HG03280 (cell line): ENCODE measurements around the gene FBN1.

Experiments used
- ATAC-seq: cut with Tn5 transposase; IDR thresholded peaks from one replicate; pipeline ENCODE4 v1.9.1; 2021; ENCODE audit warnings: mild to moderate bottlenecking, moderate library complexity; ENCODE audit not compliant: unreplicated experiment

The FBN1 gene

DNA sequence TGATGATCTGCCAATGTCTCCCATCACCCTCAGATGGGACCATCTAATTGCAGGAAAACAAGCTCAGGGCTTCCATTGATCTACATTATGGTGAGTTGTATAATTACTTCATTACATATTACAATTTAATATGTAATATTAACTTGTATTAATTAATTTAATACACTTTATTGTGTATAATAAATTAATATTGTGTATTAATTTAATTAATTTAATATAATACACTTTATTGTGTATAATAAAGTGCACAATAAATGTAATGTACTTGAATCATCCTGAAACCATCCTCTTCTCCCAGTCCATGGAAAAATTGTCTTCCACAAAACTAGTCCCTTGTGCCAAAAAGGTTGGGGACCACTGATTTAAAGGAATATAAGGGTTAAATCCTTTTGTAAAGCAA is 123.4 kb downstream of the FBN1 start:
- ATAC-seq, result no peak

DNA sequence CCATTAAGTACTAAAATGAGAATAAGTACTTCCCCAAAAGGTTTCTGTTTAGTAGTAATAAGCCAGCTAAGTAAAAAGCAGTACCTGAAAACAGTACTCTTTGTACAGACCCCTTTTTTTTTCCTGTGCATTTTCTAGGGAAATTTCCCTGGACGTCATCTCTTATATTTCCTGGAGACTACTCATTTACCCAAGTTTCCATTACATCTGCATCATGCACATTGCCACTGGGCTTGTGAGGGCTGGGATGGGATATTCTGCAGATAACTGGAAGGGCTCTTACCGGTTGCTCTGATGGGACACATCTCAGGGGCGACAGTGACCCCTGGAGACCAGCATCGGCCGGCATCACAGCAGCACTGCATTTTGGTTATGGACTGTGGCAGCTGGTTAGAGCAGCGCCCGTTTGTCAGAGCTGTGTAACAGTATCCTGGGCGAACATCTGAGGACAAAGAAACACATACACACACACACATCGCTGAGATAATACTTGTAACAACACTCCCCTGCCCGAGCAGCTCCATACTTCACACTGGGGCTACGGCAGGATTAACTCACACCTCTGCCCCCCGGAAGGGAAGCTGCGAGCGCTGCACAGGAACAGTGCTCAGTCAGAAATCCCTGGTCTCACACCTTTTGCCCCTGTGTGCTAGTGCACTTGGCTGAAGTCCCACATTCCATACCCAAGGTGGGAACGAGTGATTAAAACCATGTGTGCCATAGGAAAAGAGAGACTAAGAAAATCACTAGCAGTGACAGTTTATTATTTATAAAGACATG is 124.9 kb downstream of the FBN1 start:
- no peak for ATAC-seq

DNA sequence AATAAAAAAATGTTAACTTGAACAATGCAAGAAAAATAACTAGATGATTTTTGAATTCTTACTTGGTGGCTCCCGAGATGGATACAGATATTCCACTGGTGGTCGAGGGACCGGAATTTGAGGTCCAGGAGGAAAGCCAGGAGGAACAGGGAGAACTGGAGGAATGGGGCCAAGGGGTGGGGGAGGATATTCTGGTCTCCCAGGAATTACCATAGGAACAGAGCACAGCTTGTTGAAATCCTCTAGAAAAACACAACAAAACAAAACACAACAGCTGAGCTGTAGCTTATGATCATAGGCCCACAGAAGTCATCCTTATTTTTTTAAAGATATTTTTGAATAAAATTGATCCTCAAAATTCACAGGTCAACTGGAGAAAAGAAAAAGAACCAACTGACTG is 129.4 kb downstream of the FBN1 start:
- no peak for ATAC-seq

DNA sequence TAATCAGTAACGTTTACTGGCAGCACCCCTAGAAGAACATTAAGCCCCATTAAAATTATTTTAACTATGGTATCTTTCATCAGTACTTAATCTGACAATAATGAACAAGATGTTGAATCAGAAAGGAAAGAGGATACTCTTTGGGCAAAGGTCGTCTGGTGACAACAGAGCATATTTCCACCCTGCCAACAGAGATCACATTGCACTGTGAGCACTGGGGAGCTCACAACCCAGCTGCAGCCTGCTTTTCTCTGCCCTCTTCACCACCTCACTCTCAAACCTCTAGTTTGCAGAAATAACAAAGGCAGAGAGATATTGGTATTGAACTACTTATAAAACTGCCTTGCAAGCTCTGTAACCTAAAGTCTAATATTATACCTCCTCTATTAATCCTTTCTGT is 130.0 kb downstream of the FBN1 start:
- no peak for ATAC-seq

DNA sequence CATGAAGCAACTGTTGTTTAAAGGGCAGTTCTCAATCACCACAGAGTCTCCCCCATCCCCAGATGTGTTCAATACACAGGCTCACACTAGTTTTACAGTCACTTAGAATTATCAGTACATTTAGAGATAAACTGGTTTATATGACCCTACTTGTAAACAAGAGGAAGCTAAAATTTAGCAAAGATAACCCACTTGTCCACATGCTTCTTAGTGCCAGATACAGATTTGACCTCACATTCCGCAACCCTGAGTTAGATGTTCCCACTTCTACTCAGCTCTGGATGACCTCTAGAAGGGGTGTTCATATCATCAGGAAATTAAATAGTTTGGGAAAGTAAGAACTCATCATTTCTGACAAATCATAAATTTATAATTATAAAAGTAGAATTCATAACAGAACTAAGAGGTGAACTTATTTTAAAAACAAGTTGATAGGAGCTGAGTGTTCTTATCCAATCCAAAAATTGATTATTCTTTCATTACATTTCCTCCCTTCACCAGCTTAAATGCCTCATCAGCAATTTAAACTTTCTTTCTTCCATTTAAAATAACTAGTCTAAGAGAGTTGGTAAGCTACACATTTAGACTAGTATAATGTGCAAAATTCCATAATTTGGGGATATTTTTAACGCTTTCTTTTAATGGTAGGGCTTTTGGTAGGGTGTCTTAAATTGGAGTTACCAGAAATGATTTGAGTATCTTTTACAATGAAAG is 131.2 kb downstream of the FBN1 start:
- ATAC-seq, result no peak

DNA sequence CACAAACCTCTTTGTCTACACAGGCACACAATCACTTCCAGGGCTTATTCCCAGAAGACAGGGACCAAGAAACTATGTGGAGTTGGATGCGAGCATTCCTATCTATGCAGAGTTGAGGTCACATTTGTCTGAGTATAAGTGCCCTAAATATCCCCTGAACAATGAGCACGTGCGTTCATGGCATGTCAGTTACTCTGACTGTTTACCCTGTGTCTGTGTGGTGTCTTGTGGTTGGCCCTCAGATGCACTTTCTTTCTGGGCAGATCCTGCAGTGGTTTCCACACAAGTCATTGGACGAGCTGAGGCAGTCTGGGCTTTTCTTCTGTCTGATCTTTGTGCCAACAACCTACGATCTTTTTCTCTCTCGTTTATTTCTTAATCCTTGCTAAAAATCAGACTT is 134.5 kb downstream of the FBN1 start:
- no peak for ATAC-seq

DNA sequence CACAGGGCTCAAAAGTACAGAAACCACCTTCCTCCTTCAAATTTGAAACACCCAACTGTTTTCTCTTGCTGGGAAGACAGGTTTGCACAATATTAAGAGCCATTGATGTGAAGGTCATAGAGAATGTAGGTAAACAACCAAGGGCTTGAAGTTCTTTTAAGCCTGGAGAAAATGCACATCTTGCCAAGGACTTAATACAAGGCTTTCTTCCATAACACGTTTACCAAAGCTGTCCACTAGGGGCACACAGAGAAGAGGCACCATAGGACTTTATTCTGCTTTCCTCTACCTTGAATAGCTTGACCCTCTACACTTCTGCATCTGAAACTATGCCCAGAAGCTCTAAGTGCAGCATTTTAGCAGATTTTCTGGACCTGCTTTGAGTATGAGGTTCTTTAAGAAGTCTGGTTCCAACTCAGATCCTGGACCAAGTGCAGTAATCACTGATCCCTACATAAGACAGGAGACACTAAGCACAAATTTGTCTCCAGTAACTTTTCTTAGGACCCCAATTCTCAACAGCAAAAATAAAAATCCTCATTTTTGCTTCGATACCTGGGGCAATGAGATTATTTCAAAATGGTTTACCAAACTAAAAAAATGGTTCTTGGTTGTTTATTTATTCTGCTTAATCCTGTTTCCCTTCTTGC is 138.0 kb downstream of the FBN1 start:
- ATAC-seq, result peak; percentile 80

DNA sequence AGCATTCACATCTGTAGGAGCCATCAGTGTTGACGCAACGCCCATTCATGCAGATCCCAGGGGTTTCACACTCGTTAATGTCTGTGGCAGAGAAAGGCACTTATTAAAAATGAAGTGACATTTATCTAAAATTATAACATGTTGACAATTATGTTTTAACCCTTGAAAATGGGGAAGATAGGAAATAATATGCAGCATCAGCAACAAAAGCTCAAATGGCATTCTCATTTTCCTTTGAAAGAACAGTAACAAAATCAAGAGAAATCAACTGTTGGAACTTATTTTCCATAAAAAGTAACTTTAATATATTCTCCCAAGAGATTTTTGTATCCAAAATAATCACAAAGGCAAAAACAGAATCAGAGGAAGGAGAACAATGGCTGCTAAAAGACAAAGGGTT is 140.4 kb downstream of the FBN1 start:
- no peak for ATAC-seq

DNA sequence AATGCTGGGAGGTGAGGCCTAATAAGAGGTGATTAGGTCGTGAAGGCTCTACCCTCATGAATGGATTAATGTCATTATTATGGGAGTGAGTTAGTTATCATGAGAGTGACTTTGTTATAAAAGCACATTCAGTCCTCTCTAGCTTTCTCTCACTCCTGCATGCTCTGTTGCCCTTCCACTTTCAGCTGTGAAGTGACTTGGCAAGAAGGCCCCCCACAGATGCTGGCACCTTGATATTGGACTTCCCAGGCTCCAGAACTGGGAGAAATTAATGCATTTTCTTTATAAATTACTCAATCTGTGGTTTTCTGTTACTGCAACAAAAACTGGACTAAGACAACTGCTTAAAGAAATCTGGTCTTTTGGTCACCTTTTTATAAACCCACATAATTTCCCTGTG is 144.3 kb downstream of the FBN1 start:
- ATAC-seq, result no peak

DNA sequence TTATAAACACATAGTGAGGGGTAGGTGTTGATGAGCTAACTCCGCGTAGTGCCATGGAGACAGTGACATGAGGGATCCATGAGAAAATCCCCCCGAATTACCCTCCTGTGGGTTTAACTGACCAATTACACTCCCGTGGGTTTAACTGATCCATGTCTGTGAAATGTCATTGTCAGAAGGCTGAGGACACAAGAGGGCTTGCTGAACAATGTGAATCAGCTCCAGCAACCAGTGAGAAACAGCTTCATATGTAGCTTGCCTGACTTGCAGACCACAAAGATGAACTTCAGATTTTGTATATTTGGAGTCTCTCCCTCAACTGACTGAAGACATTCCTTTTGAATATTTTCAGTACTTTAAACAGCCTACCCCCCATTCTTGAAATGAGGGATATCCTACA is 144.9 kb downstream of the FBN1 start:
- ATAC-seq, result no peak

DNA sequence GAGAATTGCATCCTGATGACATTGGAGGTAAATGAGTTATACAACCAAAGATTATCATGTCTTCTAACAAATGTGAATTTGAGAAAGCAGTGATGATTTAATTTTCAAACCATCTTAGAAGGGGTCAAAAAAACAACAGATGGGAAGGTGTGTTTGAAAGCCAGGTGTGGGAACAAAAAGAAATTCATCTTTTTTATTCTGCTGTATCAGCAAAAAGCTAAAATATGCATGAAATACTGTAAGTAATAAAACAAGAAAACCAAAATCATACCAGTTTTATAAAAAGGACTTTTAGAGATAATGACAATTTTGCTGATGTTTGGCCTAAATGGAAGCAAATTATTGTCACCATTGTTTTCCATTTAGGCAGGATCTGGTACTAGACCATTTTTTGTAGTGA is 145.5 kb downstream of the FBN1 start:
- ATAC-seq, result no peak

DNA sequence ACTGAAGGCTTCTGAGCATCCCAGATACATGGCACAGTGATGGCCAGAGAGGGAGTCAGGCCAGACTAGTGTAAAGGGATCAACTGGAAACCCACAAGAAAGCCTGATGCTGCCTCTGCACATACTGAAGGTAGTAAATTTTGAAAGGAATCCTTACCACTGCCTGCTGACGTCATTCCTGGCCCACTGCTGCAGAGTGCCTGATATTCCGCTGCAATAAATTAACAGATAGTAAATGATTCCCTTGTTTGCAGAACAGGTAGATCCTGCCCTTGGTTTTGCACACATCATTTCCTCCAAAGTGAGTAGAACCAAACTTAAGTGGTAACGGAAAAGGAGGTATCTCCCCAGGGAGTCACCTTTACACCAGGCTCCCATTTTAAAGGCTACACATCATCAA is 146.7 kb downstream of the FBN1 start:
- ATAC-seq, result no peak

DNA sequence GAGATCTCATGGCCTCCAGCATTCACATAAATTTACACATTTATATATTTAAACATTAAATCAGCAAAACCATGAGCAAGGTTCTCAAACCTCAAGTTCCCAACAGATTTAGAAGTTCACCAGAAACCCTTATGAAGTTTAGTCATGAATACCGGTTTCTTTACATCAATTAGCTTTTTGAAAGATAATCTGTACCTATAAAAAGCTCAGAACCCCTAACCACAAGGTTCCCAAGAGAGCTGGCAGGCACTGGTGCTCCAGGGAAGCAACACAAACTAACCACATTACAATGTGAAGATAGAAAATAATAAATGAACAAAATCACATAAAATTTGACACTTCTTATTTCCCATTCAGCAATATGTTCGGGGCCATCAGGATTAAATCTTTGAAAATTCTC is 150.9 kb downstream of the FBN1 start:
- ATAC-seq, result no peak

DNA sequence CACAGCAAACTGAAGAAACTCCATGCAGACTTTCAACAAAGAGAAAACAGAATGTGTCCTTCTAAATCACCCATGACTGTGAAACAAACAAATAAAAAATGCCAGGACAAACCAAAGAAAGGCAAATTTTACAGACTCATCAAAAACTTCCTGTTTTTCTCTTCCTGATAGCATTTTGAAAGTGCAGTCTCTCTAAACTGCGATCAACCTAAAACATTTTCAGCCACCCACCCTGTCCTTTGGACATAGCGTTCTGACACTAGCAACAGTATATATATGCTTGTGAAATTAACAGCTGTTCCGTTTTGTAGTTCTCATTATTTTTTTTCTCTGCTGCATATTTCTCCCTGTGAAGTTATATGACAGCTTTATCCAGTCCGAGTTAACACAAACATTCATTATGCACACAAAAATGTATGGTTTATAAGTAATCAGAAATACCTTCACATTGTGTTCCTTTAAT is 151.7 kb downstream of the FBN1 start:
- ATAC-seq, result no peak

DNA sequence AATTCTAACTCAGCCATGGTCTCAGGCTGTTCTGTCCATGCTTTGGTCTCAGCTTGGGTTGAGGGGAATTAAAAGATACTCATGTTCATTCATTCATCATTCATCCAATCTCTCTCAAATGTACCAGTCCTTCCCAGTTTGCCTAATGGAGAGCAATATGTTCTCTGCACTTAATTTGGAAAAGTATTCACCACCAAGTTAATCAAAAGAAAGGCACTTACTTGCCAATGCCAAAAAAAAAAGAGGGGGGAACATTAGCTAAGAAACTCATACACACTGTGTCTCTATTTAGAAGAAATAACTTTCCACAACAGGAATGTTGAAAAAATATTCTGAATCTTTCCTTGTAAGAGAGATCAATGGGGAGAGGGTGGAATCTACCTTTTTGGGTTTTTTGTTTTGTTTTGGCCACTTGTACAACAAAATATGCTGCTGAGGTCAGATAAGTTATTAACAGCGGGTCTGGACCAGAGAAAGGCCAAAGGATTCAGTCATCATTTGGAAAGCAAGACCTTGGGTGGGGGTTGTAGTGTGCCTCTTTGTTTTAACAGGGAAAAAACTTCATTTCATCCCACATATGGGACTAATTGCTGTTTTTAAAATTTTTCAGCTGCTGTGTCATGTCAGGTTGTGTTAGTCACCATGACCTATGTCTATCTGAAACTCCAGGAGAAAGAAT is 152.3 kb downstream of the FBN1 start:
- no peak for ATAC-seq

DNA sequence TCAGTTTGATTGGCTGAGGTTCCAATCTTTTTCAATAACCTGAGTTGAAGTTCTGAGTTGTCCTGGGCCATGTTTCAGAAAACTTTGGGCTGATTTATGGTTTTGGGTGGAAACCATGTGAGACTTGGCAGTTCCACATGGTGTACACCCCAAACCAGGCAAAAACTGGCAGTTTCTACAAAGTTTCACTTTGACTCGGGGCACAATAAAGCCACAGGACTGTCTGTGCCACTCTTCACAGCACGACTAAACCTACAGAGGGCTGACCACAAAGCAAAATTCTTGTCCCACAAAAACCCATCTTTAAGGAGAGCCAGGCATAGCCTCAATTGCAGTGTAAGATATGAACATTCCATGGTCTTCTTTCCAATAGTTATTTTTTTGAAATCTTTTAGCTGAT is 159.3 kb downstream of the FBN1 start:
- no peak for ATAC-seq

DNA sequence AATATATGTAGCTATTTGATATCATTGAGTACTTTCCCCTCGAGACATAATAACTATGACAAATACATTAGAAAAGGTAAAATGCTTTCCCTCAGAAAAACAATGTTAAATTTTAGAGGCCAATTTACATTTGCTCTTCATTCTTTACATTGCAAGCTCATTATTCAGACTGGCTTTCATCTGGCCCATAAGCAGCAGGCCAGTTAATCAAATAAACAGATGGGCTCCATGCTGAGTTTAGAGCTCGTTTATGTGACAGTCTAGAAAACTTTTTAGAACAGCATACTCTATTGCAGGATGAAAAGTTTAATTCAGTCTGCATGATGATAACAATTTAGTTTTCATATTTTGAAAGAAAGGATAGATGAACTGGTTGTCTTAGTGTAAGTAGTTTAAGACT is 163.7 kb downstream of the FBN1 start:
- no peak for ATAC-seq

DNA sequence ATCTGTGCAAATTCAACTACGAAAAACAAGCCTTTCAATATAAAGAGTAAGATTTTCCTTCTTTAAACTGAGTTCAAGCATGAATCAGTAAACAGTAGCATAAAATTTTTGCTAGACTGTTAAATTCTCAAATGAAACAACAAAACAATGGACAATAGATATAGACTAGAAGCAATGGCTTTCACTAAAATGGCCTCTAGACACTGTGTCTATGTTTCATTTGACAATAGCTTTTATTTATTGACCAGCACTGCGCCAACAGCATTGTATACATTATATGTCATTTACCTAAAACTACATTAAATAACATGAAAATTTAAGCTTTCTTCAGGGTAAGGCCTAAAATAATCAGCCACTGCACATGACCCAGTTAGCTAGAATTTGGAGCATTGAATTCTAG is 165.8 kb downstream of the FBN1 start:
- ATAC-seq, result no peak

DNA sequence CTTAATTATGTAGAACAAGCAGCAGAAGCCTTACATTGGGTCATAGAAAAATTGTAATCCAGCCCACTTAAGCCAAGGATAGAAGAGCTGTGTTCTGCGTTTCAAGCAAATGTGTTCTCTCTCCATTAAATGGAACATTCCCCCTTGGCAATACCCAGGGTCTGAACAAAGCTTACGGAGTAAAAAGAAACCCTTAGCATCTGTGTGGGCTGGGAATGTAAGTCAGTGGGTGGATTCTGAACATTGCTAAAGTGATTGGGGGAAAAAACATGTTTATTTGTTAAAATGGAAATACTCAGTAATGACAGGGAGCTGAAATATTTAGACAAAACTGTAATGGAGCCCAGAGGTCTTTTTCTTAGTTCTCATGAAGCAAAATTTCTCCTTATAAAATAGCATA is 166.9 kb downstream of the FBN1 start:
- ATAC-seq, result no peak

DNA sequence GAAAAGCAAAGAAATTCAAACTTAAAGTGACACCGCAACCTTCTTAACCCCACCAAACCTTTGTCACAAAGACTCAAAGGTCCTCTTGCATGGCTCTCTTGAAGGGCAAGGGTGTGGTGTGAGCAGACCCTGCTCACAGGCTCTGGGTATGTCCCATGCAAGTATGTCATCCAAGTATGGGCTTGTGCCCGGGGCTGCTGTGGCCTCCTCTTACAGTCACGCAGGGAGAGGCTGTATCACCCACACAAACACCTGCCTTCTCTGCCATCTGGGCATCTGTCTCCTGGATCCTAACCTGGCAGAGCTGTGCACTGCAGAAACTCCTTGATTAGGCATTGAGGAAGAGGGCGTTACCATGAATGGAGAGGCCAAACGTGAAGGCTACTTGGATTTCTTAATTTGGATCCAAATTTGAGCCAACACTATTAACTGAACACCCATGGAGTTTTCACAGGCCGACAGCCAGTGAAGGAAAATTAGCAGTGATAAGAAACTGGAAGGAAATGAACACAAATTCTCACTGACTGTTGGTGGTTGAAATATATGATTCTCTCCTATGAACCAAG is 167.6 kb downstream of the FBN1 start:
- no peak for ATAC-seq
